Measurements from ENCODE around the gene FAM3B. TPM values are rescaled to one million over a fixed set of nuclear protein-coding genes. Genes with fewer than 3 reads are reported as not detected.

FAM3B gene
- total RNA-seq, 1 experiment from 2014 or later = 59.5 TPM

DNA sequence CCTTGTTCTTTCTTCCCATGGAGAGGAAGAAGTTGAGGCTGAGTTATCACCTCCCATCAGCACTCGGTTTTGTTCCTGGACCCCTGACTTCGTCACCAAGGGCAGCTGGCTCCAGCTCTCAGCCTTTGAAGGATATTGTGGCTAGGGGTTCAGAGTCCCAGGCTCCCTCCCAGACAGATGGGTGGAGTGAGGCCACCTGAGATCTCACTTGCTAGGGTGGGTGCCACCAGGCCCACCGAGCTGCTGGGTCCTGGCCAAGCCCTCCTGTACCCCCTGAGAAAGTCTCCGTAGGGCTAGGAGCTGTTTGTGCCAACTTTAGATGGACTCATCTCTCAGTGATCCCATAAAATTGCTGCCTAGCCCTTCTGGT lies 52.1 kb downstream of the FAM3B start:
- no TSS peak for BruUV-seq (replicated peaks)

DNA sequence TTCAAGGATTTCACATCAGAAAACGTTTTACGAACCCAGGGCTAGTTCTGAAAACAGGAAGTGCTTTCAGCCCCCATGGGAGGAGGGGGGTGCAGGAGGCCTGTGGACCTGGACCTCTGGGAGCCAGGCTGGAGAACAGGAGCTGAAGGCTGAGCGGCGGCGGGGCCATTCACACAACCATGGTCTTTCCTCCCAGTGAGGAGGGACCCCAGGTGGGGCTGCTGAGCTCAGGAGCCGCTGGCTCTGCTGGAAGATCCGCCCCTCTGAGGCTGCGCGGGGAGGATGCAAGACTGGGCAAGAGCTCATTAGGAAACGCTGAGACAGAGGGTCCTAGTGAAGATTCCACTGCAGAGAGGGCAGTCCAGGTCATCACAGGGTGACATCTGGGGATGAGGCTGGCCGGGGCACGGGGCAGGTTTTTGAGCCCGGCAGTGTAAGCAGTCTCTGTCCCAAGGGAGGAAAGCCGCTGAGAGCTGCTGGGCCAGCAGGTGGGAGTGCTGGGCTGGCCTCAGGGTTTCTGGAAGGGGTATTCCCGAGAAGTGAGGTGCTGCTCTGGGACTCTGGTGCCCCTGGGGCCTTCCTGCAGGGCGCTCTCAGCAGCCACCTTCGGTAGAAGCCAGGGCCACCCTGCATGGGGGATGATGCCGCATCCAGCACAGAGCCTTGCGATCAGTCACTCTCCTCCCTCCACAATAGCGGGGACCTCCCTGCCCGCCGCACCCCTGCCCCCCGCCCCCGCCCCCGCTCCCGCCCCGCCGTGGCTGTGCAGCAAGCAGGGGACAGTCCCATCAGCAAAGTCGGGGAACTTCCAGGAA lies 52.7 kb downstream of the FAM3B start:
- Histone ChIP-seq H3K9me3 (no peaks in the 10 kb centered on the region), H3K36me3 (ENCODE audit: control insufficient read depth, insufficient read depth, low read length) (no peaks in the 10 kb centered on the region), H3K4me3 (ENCODE audit: low read depth, low read length) (no peak overlapping the region), H3K27me3 (replicated peaks; ENCODE audit: control insufficient read depth, insufficient read depth, low read length) (no peaks in the 10 kb centered on the region), H3K4me1 (peaks cover 33% of the 10 kb centered on the region)
- Mint-ChIP-seq H3K27me3 (ENCODE audit: insufficient read depth, unreplicated experiment) (no peaks in the 10 kb centered on the region), H3K4me1 (ENCODE audit: low read depth, unreplicated experiment) (peaks cover 21% of the 10 kb centered on the region), H3K4me3 (ENCODE audit: unreplicated experiment) (no peak overlapping the region), H3K9me3 (ENCODE audit: unreplicated experiment) (peaks cover 9% of the 10 kb centered on the region), H3K27ac (ENCODE audit: unreplicated experiment) (peak overlapping the region; percentile 85), H3K36me3 (ENCODE audit: insufficient read depth, unreplicated experiment) (peaks cover 6% of the 10 kb centered on the region)
- CTCF ChIA-PET = interaction anchor here (0.9 to 1.0 kb wide), 2 partner anchors 46 to 86 kb away, joined by 3 to 4 read pairs; no protein-coding TSS in a partner anchor
- TF ChIP-seq, protein P1, sequence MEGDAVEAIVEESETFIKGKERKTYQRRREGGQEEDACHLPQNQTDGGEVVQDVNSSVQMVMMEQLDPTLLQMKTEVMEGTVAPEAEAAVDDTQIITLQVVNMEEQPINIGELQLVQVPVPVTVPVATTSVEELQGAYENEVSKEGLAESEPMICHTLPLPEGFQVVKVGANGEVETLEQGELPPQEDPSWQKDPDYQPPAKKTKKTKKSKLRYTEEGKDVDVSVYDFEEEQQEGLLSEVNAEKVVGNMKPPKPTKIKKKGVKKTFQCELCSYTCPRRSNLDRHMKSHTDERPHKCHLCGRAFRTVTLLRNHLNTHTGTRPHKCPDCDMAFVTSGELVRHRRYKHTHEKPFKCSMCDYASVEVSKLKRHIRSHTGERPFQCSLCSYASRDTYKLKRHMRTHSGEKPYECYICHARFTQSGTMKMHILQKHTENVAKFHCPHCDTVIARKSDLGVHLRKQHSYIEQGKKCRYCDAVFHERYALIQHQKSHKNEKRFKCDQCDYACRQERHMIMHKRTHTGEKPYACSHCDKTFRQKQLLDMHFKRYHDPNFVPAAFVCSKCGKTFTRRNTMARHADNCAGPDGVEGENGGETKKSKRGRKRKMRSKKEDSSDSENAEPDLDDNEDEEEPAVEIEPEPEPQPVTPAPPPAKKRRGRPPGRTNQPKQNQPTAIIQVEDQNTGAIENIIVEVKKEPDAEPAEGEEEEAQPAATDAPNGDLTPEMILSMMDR (IDR thresholded peaks at IDR 0.05; ENCODE audit: insufficient read depth in 1 of 2, low read depth in 1 of 2, low read length in 1 of 2, severe bottlenecking in 1 of 2, unreplicated experiment in 1 of 2) = no peak
- intact Hi-C loops (cut with micrococcal nuclease; ENCODE audit: unreplicated experiment) = loop anchor here (5.0 kb wide), 1 partner anchor 93 kb away; no protein-coding TSS in a partner anchor
- DNase-seq = no peak
- POLR2A ChIA-PET = no interaction called here
- no TSS peak for BruUV-seq (replicated peaks)

More for the DNA sequence above, 52.1 kb downstream of the FAM3B start:
- H3K4me3 Mint-ChIP-seq (ENCODE audit: unreplicated experiment) = no peak overlapping the region
- H3K36me3 Mint-ChIP-seq (ENCODE audit: insufficient read depth, unreplicated experiment) = peaks cover 6% of the 10 kb centered on the region
- no peaks in the 10 kb centered on the region for H3K27me3 Mint-ChIP-seq (ENCODE audit: insufficient read depth, unreplicated experiment)
- peaks cover 9% of the 10 kb centered on the region for H3K9me3 Mint-ChIP-seq (ENCODE audit: unreplicated experiment)
- H3K27ac Mint-ChIP-seq (ENCODE audit: unreplicated experiment) = peak overlapping the region; percentile 85
- intact Hi-C loops (cut with micrococcal nuclease; ENCODE audit: unreplicated experiment) = loop anchor here (5.0 kb wide), 1 partner anchor 94 kb away; no protein-coding TSS in a partner anchor
- Histone ChIP-seq H3K9me3 (no peaks in the 10 kb centered on the region), H3K27me3 (replicated peaks; ENCODE audit: control insufficient read depth, insufficient read depth, low read length) (no peaks in the 10 kb centered on the region), H3K4me3 (ENCODE audit: low read depth, low read length) (no peak overlapping the region), H3K36me3 (ENCODE audit: control insufficient read depth, insufficient read depth, low read length) (no peaks in the 10 kb centered on the region), H3K4me1 (peaks cover 33% of the 10 kb centered on the region)
- ChIA-PET CTCF (interaction anchor here (0.9 to 1.0 kb wide), 2 partner anchors 45 to 85 kb away, joined by 3 to 4 read pairs; no protein-coding TSS in a partner anchor), POLR2A (no interaction called here)
- peaks cover 21% of the 10 kb centered on the region for H3K4me1 Mint-ChIP-seq (ENCODE audit: low read depth, unreplicated experiment)
- TF ChIP-seq, protein P1 (IDR thresholded peaks at IDR 0.05; ENCODE audit: insufficient read depth in 1 of 2, low read depth in 1 of 2, low read length in 1 of 2, severe bottlenecking in 1 of 2, unreplicated experiment in 1 of 2) = no peak
- DNase-seq = no peak

DNA sequence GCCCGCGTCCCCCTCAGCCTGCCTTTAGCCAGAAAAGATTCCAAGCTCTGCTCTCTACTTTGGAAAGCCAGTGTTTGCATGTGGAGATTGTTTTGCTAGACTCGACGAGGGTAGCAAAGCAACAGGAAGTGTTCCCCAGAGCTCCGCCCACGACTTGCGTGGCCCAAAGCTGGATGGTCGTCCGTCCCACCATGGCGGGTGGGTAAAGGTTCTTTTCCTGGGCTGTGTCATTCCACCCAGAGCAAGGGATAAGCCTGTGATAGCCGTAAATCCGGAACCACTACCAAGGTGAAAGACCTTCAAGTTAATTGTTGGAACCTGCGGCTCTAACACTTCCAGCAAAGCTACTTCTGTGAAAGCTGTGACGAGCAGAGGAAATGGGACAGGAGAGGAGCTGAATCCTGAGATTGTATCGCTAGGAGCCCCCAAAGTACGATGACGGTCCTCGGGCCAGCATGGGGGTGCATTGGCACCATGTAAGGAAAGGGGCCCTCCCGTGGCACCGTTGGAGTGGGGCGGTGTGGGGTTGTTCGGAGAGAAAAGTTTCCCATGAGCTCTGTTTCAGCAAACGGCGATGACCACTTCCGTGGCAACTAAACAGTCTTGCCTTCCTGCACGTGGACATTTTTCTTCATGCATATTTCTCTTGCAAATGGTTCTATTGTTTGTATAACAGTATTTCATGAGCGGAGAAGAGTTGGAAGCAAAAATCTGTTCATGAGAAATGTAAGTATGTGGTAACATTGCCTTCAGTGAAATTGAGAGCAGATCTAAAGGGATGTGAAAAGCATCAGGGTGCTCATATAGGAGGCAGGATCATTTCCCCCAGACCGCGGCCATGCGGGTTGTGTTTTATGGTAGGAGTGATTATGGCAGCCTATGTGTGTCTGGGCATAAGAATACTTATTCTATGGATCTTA lies 53.6 kb downstream of the FAM3B start:
- Mint-ChIP-seq H3K27ac (ENCODE audit: unreplicated experiment) (peak overlapping the region; percentile 2), H3K27me3 (ENCODE audit: insufficient read depth, unreplicated experiment) (no peaks in the 10 kb centered on the region), H3K4me3 (ENCODE audit: unreplicated experiment) (no peak overlapping the region), H3K9me3 (ENCODE audit: unreplicated experiment) (peaks cover 9% of the 10 kb centered on the region), H3K36me3 (ENCODE audit: insufficient read depth, unreplicated experiment) (peaks cover 6% of the 10 kb centered on the region), H3K4me1 (ENCODE audit: low read depth, unreplicated experiment) (peaks cover 21% of the 10 kb centered on the region)
- no TSS peak for BruUV-seq (replicated peaks)
- H3K4me3 ChIP-seq (ENCODE audit: low read depth, low read length) = no peak overlapping the region
- H3K27me3 ChIP-seq (replicated peaks; ENCODE audit: control insufficient read depth, insufficient read depth, low read length) = no peaks in the 10 kb centered on the region
- TF ChIP-seq, protein P1 (IDR thresholded peaks at IDR 0.05; ENCODE audit: insufficient read depth in 1 of 2, low read depth in 1 of 2, low read length in 1 of 2, severe bottlenecking in 1 of 2, unreplicated experiment in 1 of 2) = no peak
- ChIA-PET CTCF (no interaction called here), POLR2A (no interaction called here)
- no peaks in the 10 kb centered on the region for H3K36me3 ChIP-seq (ENCODE audit: control insufficient read depth, insufficient read depth, low read length)
- no peaks in the 10 kb centered on the region for H3K9me3 ChIP-seq
- DNase-seq = no peak
- intact Hi-C loops (cut with micrococcal nuclease; ENCODE audit: unreplicated experiment) = loop anchor here (5.0 kb wide), 1 partner anchor 92 kb away; no protein-coding TSS in a partner anchor
- H3K4me1 ChIP-seq = peaks cover 33% of the 10 kb centered on the region

Measured in Caco-2 (cell line).